GM18907 (cell line): ENCODE results near the gene ZNF124.
A peak's percentile ranks its signal among the peaks of the same experiment; 100 is the strongest.
"Not testable (repeated sequence)": the region's sequence is repeated elsewhere in the genome, so short reads cannot be mapped to it uniquely, and the experiment has no call there.

ENCODE experiments used
- ATAC-seq: cut with Tn5 transposase; IDR thresholded peaks from one replicate; pipeline ENCODE4 v1.9.1; 2021; ENCODE audit warnings: mild to moderate bottlenecking, moderate library complexity; ENCODE audit not compliant: unreplicated experiment

ZNF124 gene

GRCh38 chr1:247171875-247172563 lies at the start of gene ZNF124:
TSS of gene ZNF124 (minus strand) at chr1:247172020. CDS start at chr1:247171877, 143 bp downstream.
- ATAC-seq, result peak; percentile 98

- ATAC-seq, result not testable (repeated sequence)
Measured at GRCh38 chr1:247220280-247220679, 48.5 kb upstream of the ZNF124 start.

GRCh38 chr1:247218121-247218651 lies 46.4 kb upstream of the ZNF124 start:
- ATAC-seq, result no peak

GRCh38 chr1:247216261-247216660 lies 44.4 kb upstream of the ZNF124 start:
- no peak for ATAC-seq

GRCh38 chr1:247212627-247213617 lies 41.1 kb upstream of the ZNF124 start:
- ATAC-seq, result no peak

GRCh38 chr1:247212012-247212411 lies 40.2 kb upstream of the ZNF124 start:
- peak; percentile 73 for ATAC-seq

GRCh38 chr1:247211339-247211738 lies 39.5 kb upstream of the ZNF124 start:
- no peak for ATAC-seq

GRCh38 chr1:247210376-247211117 lies 38.7 kb upstream of the ZNF124 start:
- peak; percentile 92 for ATAC-seq

GRCh38 chr1:247210062-247210375 lies 38.2 kb upstream of the ZNF124 start:
- ATAC-seq, result peak; percentile 7

GRCh38 chr1:247209396-247209795 lies 37.6 kb upstream of the ZNF124 start:
- ATAC-seq, result no peak

- ATAC-seq, result no peak
Measured at GRCh38 chr1:247204177-247204647, 32.4 kb upstream of the ZNF124 start.

GRCh38 chr1:247198781-247199180 lies 27.0 kb upstream of the ZNF124 start:
- no peak for ATAC-seq

GRCh38 chr1:247193958-247194357 lies 22.1 kb upstream of the ZNF124 start:
- no peak for ATAC-seq

- no peak for ATAC-seq
Measured at GRCh38 chr1:247189981-247190798, 18.4 kb upstream of the ZNF124 start.

GRCh38 chr1:247185667-247186066 lies 13.8 kb upstream of the ZNF124 start:
- ATAC-seq, result no peak

GRCh38 chr1:247184254-247184653 lies 12.4 kb upstream of the ZNF124 start:
- no peak for ATAC-seq

GRCh38 chr1:247182994-247183393 lies 11.2 kb upstream of the ZNF124 start:
- no peak for ATAC-seq

GRCh38 chr1:247180581-247180980 lies 8.8 kb upstream of the ZNF124 start:
- ATAC-seq, result no peak

GRCh38 chr1:247177755-247178154 lies 5.9 kb upstream of the ZNF124 start:
- ATAC-seq, result no peak

GRCh38 chr1:247175458-247175857 lies 3.6 kb upstream of the ZNF124 start:
- ATAC-seq, result no peak
